Sigmoid colon (tissue), 7 donors: ENCODE data around the gene EDEM1. TPM values are rescaled to one million over a fixed set of nuclear protein-coding genes. Genes with fewer than 3 reads are reported as not detected.

Experiments used
- DNase-seq: peaks from one replicate; pipeline ENCODE4 v3.0.0-alpha.2; 2019
- H3K27ac ChIP-seq, 4 donors: fragments of 200-600 bp; sonication (generic); one replicate each; pipeline ENCODE4 v1.5.1; 2016 to 2019; ENCODE audit warnings: mild to moderate bottlenecking in 1 of 4
- H3K27me3 ChIP-seq, 3 donors: fragments of 200-600 bp; sonication (generic); one replicate each; pipeline ENCODE4 v1.5.1; 2019; ENCODE audit warnings: mild to moderate bottlenecking in 1 of 3
- H3K36me3 ChIP-seq, 4 donors: fragments of 200-600 bp; sonication (generic); one replicate each; pipeline ENCODE4 v1.5.1; 2016 to 2019
- H3K4me1 ChIP-seq, 4 donors: fragments of 200-600 bp; sonication (generic); one replicate each; pipeline ENCODE4 v1.5.1; 2017 to 2019
- H3K4me3 ChIP-seq, 4 donors: fragments of 200-600 bp; sonication (generic); one replicate each; pipeline ENCODE4 v1.5.1; 2017 to 2019; ENCODE audit warnings: mild to moderate bottlenecking in 2 of 4, moderate library complexity in 1 of 4
- H3K9me3 ChIP-seq, 4 donors: fragments of 200-600 bp in 3 of 4; sonication (generic) in 3 of 4; one replicate each; pipeline versions ENCODE4 v1.5.1 to v1.6.1; 2013 to 2019
- EP300 ChIP-seq, 4 donors: sonication (generic); formaldehyde crosslinking; IDR thresholded peaks; one replicate each; pipeline ENCODE4 v1.6.1; 2017; ENCODE audit warnings: antibody characterized with exemption in 4 of 4
- POLR2A ChIP-seq, 2 donors: fragments of 450-650 bp; IDR thresholded peaks; one replicate each; pipeline ENCODE4 v1.6.1; 2016; ENCODE audit warnings: antibody characterized with exemption in 2 of 2, mild to moderate bottlenecking in 2 of 2, moderate library complexity in 2 of 2
- POLR2AphosphoS5 ChIP-seq, 4 donors: sonication (generic); formaldehyde crosslinking; IDR thresholded peaks; one replicate each; pipeline ENCODE4 v1.6.1; 2017; ENCODE audit warnings: antibody characterized with exemption in 4 of 4
- WGBS, 2 donors: extraction: QIAGEN DNeasy Blood & Tissue Kit; methylation state at CpG; one replicate each; pipeline ENCODE4 v1.1.7; 2013; 5-methylcytosine and 5-hydroxymethylcytosine counted together
- intact Hi-C: fragments of 100-400 bp; cut with DNase I; formaldehyde crosslinking; loops from one replicate; pipeline ENCODE4 v1.15.1; 2023
- polyA plus RNA-seq, 3 donors: library from polyadenylated mRNA; stranded (reverse); fragments of 200-250 nt; gene quantifications; one replicate each; pipeline ENCODE4 v1.2.3, GENCODE V29; 2013
- total RNA-seq, 4 donors: library from RNA; depleted of rRNA; stranded (reverse); fragments of >200 nt; gene quantifications; one replicate each; pipeline ENCODE4 v1.1.0, GENCODE V29; 2016
- TF ChIP-seq, protein P1 (sequence below), 4 experiments: fragments of 450-650 bp in 3 of 4; fragments of 200-600 bp in 1 of 4; IDR thresholded peaks; one replicate each; pipeline ENCODE4 v1.5.1; 2016 to 2019; ENCODE audit warnings: antibody characterized with exemption in 4 of 4, mild to moderate bottlenecking in 3 of 4, moderate library complexity in 2 of 4
- donor health status: healthy with polysubstance abuse.
- donor health status: Bipolar disorder and iron deficiency.
- donor health status: healthy.

Gene EDEM1
- total and polyA plus RNA-seq, 7 donors = 3.6 to 23.8 (median 18.1) TPM

DNA sequence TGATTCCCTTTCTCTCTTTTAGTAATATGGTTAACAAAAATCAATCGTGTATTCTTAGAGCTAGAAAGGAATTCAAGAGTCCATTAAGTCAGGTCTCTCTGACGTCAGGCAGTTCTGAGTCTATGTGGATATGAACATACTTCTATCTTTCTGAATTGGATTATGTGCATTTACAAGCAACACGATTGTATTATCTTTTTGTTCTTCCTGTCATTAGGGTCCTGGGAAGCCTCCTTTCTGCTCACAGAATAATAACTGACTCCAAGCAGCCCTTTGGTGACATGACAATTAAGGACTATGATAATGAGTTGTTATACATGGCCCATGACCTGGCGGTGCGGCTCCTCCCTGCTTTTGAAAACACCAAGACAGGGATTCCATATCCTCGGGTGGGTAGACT is 14.0 kb downstream of the EDEM1 start:
- Histone ChIP-seq H3K36me3 (peaks cover 11 to 71% (median 43%) of the 10 kb centered on the region in 4 donors), H3K4me3 (no peak overlapping the region), H3K4me1 (peaks cover 0 to 18% (median 0%) of the 10 kb centered on the region in 4 donors), H3K27ac (no peak overlapping the region), H3K27me3 (no peaks in the 10 kb centered on the region), H3K9me3 (no peaks in the 10 kb centered on the region)
- no peak for TF ChIP-seq EP300 (IDR thresholded peaks at IDR 0.05)
- no peak for TF ChIP-seq POLR2A (IDR thresholded peaks at IDR 0.05)
- no peak for TF ChIP-seq POLR2AphosphoS5 (IDR thresholded peaks at IDR 0.05)
- TF ChIP-seq, protein P1, sequence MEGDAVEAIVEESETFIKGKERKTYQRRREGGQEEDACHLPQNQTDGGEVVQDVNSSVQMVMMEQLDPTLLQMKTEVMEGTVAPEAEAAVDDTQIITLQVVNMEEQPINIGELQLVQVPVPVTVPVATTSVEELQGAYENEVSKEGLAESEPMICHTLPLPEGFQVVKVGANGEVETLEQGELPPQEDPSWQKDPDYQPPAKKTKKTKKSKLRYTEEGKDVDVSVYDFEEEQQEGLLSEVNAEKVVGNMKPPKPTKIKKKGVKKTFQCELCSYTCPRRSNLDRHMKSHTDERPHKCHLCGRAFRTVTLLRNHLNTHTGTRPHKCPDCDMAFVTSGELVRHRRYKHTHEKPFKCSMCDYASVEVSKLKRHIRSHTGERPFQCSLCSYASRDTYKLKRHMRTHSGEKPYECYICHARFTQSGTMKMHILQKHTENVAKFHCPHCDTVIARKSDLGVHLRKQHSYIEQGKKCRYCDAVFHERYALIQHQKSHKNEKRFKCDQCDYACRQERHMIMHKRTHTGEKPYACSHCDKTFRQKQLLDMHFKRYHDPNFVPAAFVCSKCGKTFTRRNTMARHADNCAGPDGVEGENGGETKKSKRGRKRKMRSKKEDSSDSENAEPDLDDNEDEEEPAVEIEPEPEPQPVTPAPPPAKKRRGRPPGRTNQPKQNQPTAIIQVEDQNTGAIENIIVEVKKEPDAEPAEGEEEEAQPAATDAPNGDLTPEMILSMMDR (IDR thresholded peaks at IDR 0.05) = no peak
- 88 to 91% methylated on average over 6 of the region's 6 CpGs for WGBS, 2 donors
- intact Hi-C loops = no loop called here
- DNase-seq = no peak

DNA sequence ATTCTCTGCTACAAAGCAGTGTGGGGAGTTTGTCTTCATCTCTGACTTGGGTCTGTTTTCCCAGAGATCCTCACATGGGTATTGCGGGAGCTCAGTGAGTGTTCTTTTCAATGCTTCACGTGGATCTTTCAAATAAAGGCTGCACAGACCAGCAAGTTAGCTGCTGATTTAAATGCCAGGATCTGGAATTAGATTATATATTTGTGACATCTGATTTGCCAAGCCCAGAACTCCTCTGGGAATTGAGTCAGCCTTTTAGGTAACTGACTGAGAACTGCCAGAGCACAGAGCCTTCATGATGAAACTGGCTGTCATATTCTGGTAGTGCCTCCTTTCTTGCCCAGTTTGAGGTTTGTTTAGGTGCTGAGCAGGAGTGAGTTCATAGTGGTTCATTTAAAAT is 14.7 kb downstream of the EDEM1 start:
- intact Hi-C loops = no loop called here
- WGBS, 2 donors = 94 to 96% methylated on average over 2 of the region's 2 CpGs
- no peak for DNase-seq
- H3K4me3 ChIP-seq = no peak overlapping the region
- no peaks in the 10 kb centered on the region for H3K9me3 ChIP-seq
- H3K4me1 ChIP-seq = peaks cover 0 to 15% (median 0%) of the 10 kb centered on the region in 4 donors
- H3K27ac ChIP-seq = no peak overlapping the region
- TF ChIP-seq EP300 (IDR thresholded peaks at IDR 0.05) (no peak), POLR2AphosphoS5 (IDR thresholded peaks at IDR 0.05) (no peak), POLR2A (IDR thresholded peaks at IDR 0.05) (no peak)
- TF ChIP-seq, protein P1 (IDR thresholded peaks at IDR 0.05) = no peak
- no peaks in the 10 kb centered on the region for H3K27me3 ChIP-seq
- H3K36me3 ChIP-seq = peaks cover 16 to 77% (median 48%) of the 10 kb centered on the region in 4 donors

DNA sequence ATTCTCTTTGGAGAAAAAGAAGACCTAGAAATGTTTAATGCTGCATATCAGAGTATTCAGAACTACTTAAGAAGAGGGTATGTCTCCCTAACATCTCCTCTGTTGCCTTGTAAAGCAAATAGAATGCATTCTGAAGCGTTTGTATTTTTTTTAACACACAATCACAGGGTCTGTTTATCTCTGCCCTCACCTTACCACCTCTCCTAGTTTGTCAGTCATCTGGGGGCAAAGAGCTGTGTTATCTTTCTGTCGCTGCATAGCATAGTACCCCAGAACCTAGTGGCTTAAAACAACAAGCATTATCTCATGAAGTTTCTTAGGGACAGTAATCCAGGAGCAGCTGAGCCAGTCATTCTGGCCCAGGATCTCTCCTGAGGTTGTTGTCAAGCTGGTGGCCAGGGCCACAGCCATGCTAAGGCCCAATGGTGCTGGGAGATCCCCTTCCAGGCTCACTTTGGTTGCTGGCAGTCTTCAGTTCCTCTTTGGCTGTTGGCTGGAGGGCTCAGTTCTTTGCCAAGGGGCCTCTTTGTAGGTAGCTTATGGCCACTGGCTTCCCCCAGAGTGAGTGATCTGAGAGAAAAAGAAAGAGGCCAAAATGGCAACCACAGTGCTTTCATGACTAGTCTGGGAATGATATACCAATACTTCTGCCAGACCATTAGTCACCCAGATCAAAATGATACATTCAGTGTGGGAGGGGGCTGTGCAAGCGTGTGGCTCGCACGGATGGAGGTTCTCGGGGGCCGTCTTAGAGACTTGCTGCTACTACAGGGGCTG is 17.8 kb downstream of the EDEM1 start:
- intact Hi-C loops = no loop called here
- TF ChIP-seq EP300 (IDR thresholded peaks at IDR 0.05) (no peak), POLR2A (IDR thresholded peaks at IDR 0.05) (no peak), POLR2AphosphoS5 (IDR thresholded peaks at IDR 0.05) (no peak)
- TF ChIP-seq, protein P1 (IDR thresholded peaks at IDR 0.05) = no peak
- Histone ChIP-seq H3K36me3 (peaks cover 31 to 100% (median 68%) of the 10 kb centered on the region in 4 donors), H3K27me3 (no peaks in the 10 kb centered on the region), H3K27ac (no peak overlapping the region), H3K4me1 (no peaks in the 10 kb centered on the region), H3K4me3 (no peak overlapping the region), H3K9me3 (no peaks in the 10 kb centered on the region)
- 85 to 91% methylated on average over 7 of the region's 7 CpGs for WGBS, 2 donors
- no peak for DNase-seq

DNA sequence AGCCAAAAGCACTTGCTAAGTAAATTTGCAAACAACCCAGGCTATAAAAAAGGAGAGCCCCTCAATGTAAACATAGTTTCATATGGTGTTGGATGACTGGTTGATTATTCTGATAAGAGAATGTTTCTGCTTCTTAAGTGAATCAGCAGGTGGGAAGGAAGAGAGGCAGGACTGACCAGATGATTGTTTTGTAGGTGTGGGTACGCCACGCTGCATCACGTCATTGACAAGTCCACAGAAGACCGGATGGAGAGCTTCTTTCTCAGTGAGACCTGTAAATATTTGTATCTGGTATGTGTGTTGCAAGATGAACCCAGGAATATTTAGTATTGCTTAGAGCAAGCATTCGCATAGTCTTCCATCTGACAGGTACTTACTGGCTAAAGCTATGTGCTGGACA is 23.4 kb downstream of the EDEM1 start:
- no peak for TF ChIP-seq POLR2AphosphoS5 (IDR thresholded peaks at IDR 0.05)
- TF ChIP-seq POLR2A (IDR thresholded peaks at IDR 0.05) = no peak
- TF ChIP-seq, protein P1 (IDR thresholded peaks at IDR 0.05) = no peak
- TF ChIP-seq EP300 (IDR thresholded peaks at IDR 0.05) = no peak
- H3K27me3 ChIP-seq = no peaks in the 10 kb centered on the region
- no peak overlapping the region for H3K4me3 ChIP-seq
- no peaks in the 10 kb centered on the region for H3K4me1 ChIP-seq
- H3K9me3 ChIP-seq = no peaks in the 10 kb centered on the region
- H3K36me3 ChIP-seq = peaks cover 20 to 99% (median 77%) of the 10 kb centered on the region in 4 donors
- no peak overlapping the region for H3K27ac ChIP-seq
- intact Hi-C loops = no loop called here
- WGBS, 2 donors = 38 to 73% methylated on average over 5 of the region's 5 CpGs
- no peak for DNase-seq
